DND-41 (cell line): ENCODE data around the gene TTC28.

Experiments used
- ATAC-seq: fragments of 200-7000 bp; cut with Tn5 transposase; 3 replicates; pipeline ENCODE4 v1.9.1; 2021; ENCODE audit warnings: low read depth; ENCODE audit not compliant: insufficient read depth
- DNase-seq: peaks from one replicate; pipeline ENCODE4 v3.0.0-alpha.2; 2020
- H2AFZ ChIP-seq: 2 replicates; pipeline ENCODE4 v1.6.0; 2012; ENCODE audit warnings: low read depth, low read length
- H3K27ac ChIP-seq: 2 replicates; pipeline ENCODE4 v1.5.1; 2012; ENCODE audit warnings: low read length, inconsistent platforms
- H3K27me3 ChIP-seq: fragments of 200-600 bp; sonication (generic); 2 replicates; pipeline ENCODE4 v1.6.0; 2012; ENCODE audit warnings: low read length, mild to moderate bottlenecking, inconsistent platforms; ENCODE audit not compliant: insufficient read depth, poor library complexity
- H3K36me3 ChIP-seq: 2 replicates; pipeline ENCODE4 v1.5.1; 2012; ENCODE audit warnings: low read length, inconsistent platforms; ENCODE audit not compliant: insufficient read depth
- H3K4me1 ChIP-seq: 2 replicates; pipeline ENCODE4 v1.5.1; 2012; ENCODE audit warnings: mild to moderate bottlenecking, low read length; ENCODE audit not compliant: insufficient read depth
- H3K4me2 ChIP-seq: 2 replicates; pipeline ENCODE4 v1.6.0; 2012; ENCODE audit warnings: mild to moderate bottlenecking, moderate library complexity, low read length, inconsistent platforms; ENCODE audit not compliant: insufficient read depth
- H3K4me3 ChIP-seq, 2 experiments: fragments of 200-600 bp in 1 of 2; shearing (Covaris generic) in 1 of 2; 2 replicates each; pipeline ENCODE4 v1.5.1; 2012 to 2016; ENCODE audit warnings: inconsistent platforms in 2 of 2, low read length in 2 of 2, mild to moderate bottlenecking in 2 of 2, low read depth in 1 of 2, moderate library complexity in 1 of 2
- H3K79me2 ChIP-seq: 2 replicates; pipeline ENCODE4 v1.6.0; 2012; ENCODE audit warnings: low read length, inconsistent platforms; ENCODE audit not compliant: insufficient read depth
- H3K9ac ChIP-seq: 2 replicates; pipeline ENCODE4 v1.6.0; 2012; ENCODE audit warnings: low read depth, mild to moderate bottlenecking, inconsistent platforms, low read length, moderate library complexity
- H3K9me3 ChIP-seq: 2 replicates; pipeline ENCODE4 v1.5.1; 2012; ENCODE audit warnings: low read length, moderate library complexity, mild to moderate bottlenecking, inconsistent platforms; ENCODE audit not compliant: insufficient read depth, severe bottlenecking
- H4K20me1 ChIP-seq: 2 replicates; pipeline ENCODE4 v1.6.0; 2012; ENCODE audit warnings: low read length; ENCODE audit not compliant: insufficient read depth
- EZH2 ChIP-seq: IDR thresholded peaks from 3 replicates; pipeline ENCODE4 v1.6.1; 2012; ENCODE audit warnings: borderline replicate concordance, low read depth, mild to moderate bottlenecking, moderate library complexity, low read length, inconsistent platforms; ENCODE audit not compliant: severe bottlenecking
- TF ChIP-seq, protein P1 (sequence below): IDR thresholded peaks from 2 replicates; pipeline ENCODE4 v1.5.1; 2012; ENCODE audit warnings: borderline replicate concordance, low read length, moderate library complexity, mild to moderate bottlenecking; ENCODE audit not compliant: poor library complexity, severe bottlenecking; ENCODE audit errors: extremely low read depth

TTC28 gene

DNA sequence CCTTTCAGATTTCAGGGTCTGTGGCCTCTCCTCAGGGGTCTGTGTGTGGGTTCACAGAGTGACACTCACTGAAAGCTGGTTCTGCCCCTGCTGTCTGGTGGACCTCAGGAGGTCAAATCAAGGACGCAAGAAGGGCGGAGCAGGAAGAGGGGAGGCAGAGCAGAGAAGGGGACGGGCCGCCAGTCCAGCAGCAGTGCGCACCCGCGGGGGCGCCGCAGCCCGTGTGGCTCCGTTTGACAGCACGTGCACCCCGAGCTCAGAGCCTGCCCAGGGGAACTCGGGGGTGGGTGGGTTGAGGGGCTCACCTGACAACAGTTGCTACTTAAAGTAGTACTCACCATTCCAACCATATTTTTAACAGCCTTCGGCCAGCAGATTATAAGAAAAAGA, 689.2 kb downstream of the TTC28 start:
- Histone ChIP-seq H3K79me2 (no peaks in the 10 kb centered on the region), H3K27me3 (no peaks in the 10 kb centered on the region), H3K4me2 (no peak overlapping the region), H2AFZ (no peak overlapping the region), H3K4me3 (no peak overlapping the region), H3K27ac (no peak overlapping the region), H3K36me3 (peaks cover 86% of the 10 kb centered on the region), H4K20me1 (peaks cover 6% of the 10 kb centered on the region), H3K4me1 (peaks cover 23% of the 10 kb centered on the region), H3K9me3 (no peaks in the 10 kb centered on the region), H3K9ac (no peak overlapping the region)
- no peak for ATAC-seq
- DNase-seq = peak; percentile 1
- TF ChIP-seq, protein P1, sequence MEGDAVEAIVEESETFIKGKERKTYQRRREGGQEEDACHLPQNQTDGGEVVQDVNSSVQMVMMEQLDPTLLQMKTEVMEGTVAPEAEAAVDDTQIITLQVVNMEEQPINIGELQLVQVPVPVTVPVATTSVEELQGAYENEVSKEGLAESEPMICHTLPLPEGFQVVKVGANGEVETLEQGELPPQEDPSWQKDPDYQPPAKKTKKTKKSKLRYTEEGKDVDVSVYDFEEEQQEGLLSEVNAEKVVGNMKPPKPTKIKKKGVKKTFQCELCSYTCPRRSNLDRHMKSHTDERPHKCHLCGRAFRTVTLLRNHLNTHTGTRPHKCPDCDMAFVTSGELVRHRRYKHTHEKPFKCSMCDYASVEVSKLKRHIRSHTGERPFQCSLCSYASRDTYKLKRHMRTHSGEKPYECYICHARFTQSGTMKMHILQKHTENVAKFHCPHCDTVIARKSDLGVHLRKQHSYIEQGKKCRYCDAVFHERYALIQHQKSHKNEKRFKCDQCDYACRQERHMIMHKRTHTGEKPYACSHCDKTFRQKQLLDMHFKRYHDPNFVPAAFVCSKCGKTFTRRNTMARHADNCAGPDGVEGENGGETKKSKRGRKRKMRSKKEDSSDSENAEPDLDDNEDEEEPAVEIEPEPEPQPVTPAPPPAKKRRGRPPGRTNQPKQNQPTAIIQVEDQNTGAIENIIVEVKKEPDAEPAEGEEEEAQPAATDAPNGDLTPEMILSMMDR = no peak

DNA sequence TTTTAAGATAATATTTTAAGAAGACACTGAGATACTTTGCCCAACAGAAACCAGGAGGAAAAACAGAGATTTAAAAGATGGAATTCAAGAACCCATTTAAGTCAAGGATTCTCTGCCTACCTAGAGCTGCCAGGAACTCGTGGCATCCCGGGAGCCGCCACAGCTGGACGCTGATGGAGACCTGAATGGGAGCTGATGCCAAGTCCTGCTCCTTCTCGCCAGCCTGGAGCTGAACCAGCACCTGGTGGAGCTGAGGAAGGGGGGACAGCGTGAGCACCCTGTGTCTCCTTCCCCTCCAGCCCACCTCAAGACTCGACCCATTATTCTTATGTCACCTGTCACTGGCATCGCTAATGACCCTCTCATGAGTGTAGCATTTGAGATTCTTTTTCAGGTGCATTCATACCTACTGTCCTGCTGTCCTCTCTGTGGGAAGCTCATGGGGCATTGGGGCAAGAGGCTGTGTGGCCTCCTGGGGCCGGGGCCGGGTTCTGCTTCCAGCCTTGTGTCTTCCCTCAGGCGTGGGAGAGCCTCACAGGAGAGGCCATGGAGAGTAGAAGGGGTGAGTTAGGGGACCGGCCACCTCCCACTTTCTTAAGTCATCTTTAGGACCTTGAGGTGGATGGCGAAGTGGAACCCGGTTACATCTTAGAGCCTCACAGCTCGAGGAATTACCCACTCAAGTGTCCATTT, 689.7 kb downstream of the TTC28 start:
- Histone ChIP-seq H3K4me3 (no peak overlapping the region), H3K27ac (no peak overlapping the region), H2AFZ (no peak overlapping the region), H3K27me3 (no peaks in the 10 kb centered on the region), H4K20me1 (peaks cover 6% of the 10 kb centered on the region), H3K36me3 (peaks cover 86% of the 10 kb centered on the region), H3K9me3 (no peaks in the 10 kb centered on the region), H3K9ac (no peak overlapping the region), H3K79me2 (no peaks in the 10 kb centered on the region), H3K4me2 (no peak overlapping the region), H3K4me1 (peaks cover 23% of the 10 kb centered on the region)
- DNase-seq (peak; percentile 2), ATAC-seq (no peak)
- no peak for TF ChIP-seq EZH2
- TF ChIP-seq, protein P1 = no peak

DNA sequence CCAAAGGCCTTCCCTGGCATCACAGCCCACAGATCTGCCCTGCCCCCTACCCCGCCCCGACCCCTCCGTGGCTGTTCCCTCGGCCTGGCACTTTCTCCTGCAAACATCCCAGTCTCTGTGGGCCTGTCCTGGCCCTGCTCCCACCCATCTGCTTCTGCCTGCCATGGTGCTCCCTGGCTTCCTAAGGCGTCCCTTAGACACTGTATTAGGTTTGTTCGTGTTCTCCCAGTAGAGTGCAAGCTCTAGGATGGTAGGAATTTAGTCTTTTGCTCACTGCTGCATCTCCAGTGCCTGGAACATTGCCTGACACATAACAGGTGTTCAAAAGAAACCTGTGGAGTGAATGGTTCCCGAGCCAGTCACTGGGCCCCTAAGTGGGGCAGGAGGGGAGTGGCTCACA, 690.9 kb downstream of the TTC28 start:
- no peaks in the 10 kb centered on the region for H3K79me2 ChIP-seq
- peaks cover 23% of the 10 kb centered on the region for H3K4me1 ChIP-seq
- DNase-seq (peak; percentile 3), ATAC-seq (no peak)
- H3K4me3 ChIP-seq = no peak overlapping the region
- no peak overlapping the region for H3K4me2 ChIP-seq
- H3K27ac ChIP-seq = no peak overlapping the region
- H3K9ac ChIP-seq = no peak overlapping the region
- H3K27me3 ChIP-seq = no peaks in the 10 kb centered on the region
- peaks cover 6% of the 10 kb centered on the region for H4K20me1 ChIP-seq
- H3K9me3 ChIP-seq = no peaks in the 10 kb centered on the region
- no peak for TF ChIP-seq EZH2
- TF ChIP-seq, protein P1 = no peak
- no peak overlapping the region for H2AFZ ChIP-seq
- H3K36me3 ChIP-seq = peaks cover 86% of the 10 kb centered on the region

DNA sequence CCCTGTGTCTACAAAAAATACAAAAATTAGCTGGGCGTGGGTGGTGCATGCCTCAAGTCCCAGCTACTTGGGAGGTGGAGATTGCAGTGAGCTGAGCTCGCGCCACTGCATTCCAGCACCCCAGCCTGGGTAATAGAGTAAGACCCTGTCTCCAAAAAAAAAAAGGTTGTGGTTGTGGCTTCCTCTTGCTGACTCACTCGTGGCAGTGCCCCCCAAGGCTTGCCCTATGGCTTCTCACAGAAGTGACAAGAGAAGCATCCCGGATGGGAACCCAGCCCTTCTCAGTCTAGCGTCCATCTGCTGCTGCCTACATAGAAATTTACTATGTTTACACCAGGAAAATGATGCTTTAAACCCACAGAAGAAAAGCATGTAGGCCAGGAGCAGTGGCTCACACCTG, 692.1 kb downstream of the TTC28 start:
- Histone ChIP-seq H3K4me2 (no peak overlapping the region), H3K27ac (0 out of 2 replicates have a peak overlapping the region, but pooled peaks have one; percentile 53)

More for the DNA sequence above, 692.1 kb downstream of the TTC28 start:
- peak; percentile 97 for ATAC-seq
- H3K27me3 ChIP-seq = no peaks in the 10 kb centered on the region
- H3K4me1 ChIP-seq = peaks cover 23% of the 10 kb centered on the region
- no peak overlapping the region for H3K9ac ChIP-seq
- H3K36me3 ChIP-seq = peaks cover 86% of the 10 kb centered on the region
- no peak overlapping the region for H2AFZ ChIP-seq
- TF ChIP-seq, protein P1 = no peak
- no peak for TF ChIP-seq EZH2
- H3K9me3 ChIP-seq = no peaks in the 10 kb centered on the region
- peaks cover 3% of the 10 kb centered on the region for H4K20me1 ChIP-seq
- H3K79me2 ChIP-seq = no peaks in the 10 kb centered on the region
- H3K4me3 ChIP-seq = no peak overlapping the region
- DNase-seq = peak; percentile 86
